Esophagus (tissue), 2 donors: Measurements from ENCODE around the gene CCL23. TPM values are rescaled to one million over a fixed set of nuclear protein-coding genes. Genes with fewer than 3 reads are reported as not detected.

Experiments used
- H3K27ac ChIP-seq, 2 donors: one replicate each; pipeline ENCODE4 v1.5.1; 2013; ENCODE audit warnings: low read depth in 2 of 2, mild to moderate bottlenecking in 2 of 2, inconsistent platforms in 1 of 2, low read length in 1 of 2, moderate library complexity in 1 of 2
- H3K27me3 ChIP-seq, 2 donors: one replicate each; pipeline ENCODE4 v1.6.1; 2013; ENCODE audit warnings: low read length in 2 of 2, control low read depth in 1 of 2, mild to moderate bottlenecking in 1 of 2; ENCODE audit not compliant: insufficient read depth in 2 of 2, control insufficient read depth in 1 of 2
- H3K36me3 ChIP-seq, 2 donors: one replicate each; pipeline ENCODE4 v1.6.1; 2013; ENCODE audit warnings: low read length in 1 of 2; ENCODE audit not compliant: control insufficient read depth in 2 of 2, insufficient read depth in 2 of 2
- H3K4me1 ChIP-seq, 2 donors: one replicate each; pipeline ENCODE4 v1.6.1; 2013; ENCODE audit warnings: low read length in 1 of 2; ENCODE audit not compliant: control insufficient read depth in 2 of 2, insufficient read depth in 2 of 2
- H3K4me3 ChIP-seq, 2 donors: one replicate each; pipeline ENCODE4 v1.5.1; 2013; ENCODE audit warnings: low read length in 2 of 2, mild to moderate bottlenecking in 2 of 2, low read depth in 1 of 2, moderate library complexity in 1 of 2
- H3K9me3 ChIP-seq, 2 donors: one replicate each; pipeline ENCODE4 v1.6.1; 2013; ENCODE audit warnings: mild to moderate bottlenecking in 2 of 2, low read depth in 1 of 2, low read length in 1 of 2, moderate library complexity in 1 of 2; ENCODE audit not compliant: control insufficient read depth in 2 of 2, insufficient read depth in 1 of 2
- WGBS, 2 donors: extraction: QIAGEN DNeasy Blood & Tissue Kit; methylation state at CpG; one replicate each; pipeline ENCODE4 v1.1.7; 2013; 5-methylcytosine and 5-hydroxymethylcytosine counted together
- polyA plus RNA-seq, 2 donors: library from polyadenylated mRNA; stranded (reverse); fragments of 200-250 nt; gene quantifications; one replicate each; pipeline ENCODE4 v1.2.3, GENCODE V29; 2013
- donor health status: healthy with polysubstance abuse.
- donor health status: Bipolar disorder and iron deficiency.

CCL23 gene
- polyA plus RNA-seq, 2 donors = 1.3 to 3.6 TPM

DNA sequence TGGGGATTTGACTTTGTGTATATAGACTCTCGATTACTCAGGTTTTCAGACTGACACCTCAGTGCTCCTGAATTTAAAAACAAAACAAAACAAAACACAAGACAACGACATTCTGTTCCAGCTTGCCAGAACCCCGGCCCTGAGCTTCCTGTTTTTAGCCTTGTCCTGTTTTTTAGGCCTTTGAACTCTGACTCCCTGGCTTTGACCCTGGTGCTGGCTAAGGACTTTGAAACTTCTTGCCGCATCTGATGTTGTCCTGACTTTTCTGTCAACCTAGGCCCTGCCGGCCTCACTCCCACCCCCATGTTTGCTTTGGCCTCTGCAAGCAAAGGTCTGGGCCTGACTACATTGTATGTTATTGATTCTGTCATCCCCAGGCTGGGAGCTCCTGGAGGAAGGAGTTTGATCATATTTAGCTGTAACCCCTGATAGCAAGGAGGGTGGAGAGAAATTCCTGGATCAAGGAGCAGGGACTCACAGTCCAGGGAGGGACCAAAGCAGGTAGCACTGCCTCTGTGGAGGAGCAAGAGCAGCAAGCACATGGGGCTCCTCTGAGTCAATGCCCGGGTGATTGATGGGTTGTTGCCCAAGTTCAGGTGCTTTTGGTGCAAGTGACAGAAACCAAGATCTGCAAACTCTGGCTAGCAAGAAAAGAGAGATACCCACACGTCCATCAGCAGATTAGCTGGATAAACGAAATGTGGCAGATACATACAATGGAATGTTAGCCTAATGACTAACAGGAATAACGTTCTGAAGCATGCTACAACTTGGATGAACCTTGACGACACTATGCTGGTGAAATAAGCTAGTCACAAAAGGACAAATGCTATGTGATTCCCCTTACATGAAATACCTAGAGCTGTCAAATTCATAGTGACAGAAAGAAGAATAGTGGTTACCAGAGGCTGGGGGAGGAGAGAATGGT, 44.2 kb downstream of the CCL23 start:
- no peaks in the 10 kb centered on the region for H3K4me1 ChIP-seq
- no peaks in the 10 kb centered on the region for H3K27me3 ChIP-seq
- no peak overlapping the region for H3K4me3 ChIP-seq
- no peaks in the 10 kb centered on the region for H3K36me3 ChIP-seq
- H3K27ac ChIP-seq = no peak overlapping the region
- no peaks in the 10 kb centered on the region for H3K9me3 ChIP-seq
- 35 to 46% methylated on average over 10 of the region's 10 CpGs for WGBS, 2 donors

DNA sequence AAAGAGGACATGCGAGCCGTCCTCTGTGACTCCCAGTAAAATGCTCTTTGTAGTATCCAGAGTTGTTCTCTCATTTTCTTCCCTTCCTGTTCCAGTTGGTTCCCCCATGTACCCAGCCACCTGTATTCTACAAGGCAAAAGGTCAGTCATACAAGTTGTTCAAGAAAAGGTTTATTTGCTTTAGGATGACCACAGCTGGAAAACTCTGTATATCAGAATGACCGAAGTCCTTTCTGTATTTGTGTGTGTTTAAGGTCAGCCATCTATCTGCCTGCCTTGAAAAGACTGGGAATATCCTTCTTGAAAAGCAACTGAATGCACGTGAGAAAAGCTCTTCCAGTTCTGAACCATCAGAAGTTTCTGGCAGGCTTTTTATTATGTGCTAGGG, 44.8 kb downstream of the CCL23 start:
- no peaks in the 10 kb centered on the region for H3K4me1 ChIP-seq
- 69 to 83% methylated on average over 4 of the region's 4 CpGs for WGBS, 2 donors
- H3K36me3 ChIP-seq = no peaks in the 10 kb centered on the region
- no peaks in the 10 kb centered on the region for H3K9me3 ChIP-seq
- H3K27me3 ChIP-seq = no peaks in the 10 kb centered on the region
- no peak overlapping the region for H3K27ac ChIP-seq
- H3K4me3 ChIP-seq = no peak overlapping the region

DNA sequence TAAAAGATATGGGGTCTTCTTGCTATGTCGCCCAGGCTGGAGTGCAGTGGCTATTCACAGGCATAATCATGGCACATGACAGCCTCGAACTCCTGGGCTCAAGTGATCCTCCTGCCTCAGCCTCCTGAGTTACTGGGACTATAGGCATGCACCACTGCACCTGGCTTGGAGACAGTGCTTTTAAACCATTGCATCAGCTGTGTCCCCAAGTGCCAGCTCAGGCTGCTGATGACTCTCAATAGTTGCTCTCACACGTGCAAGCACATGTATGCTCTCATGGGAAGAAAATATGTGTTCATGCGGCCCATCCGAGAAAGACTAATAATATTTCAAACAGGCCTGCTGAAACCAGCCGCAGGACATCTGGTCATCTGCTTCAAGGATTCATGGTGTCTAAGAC, 45.2 kb downstream of the CCL23 start:
- no peaks in the 10 kb centered on the region for H3K36me3 ChIP-seq
- 77 to 90% methylated on average over 6 of the region's 6 CpGs for WGBS, 2 donors
- H3K27me3 ChIP-seq = no peaks in the 10 kb centered on the region
- no peak overlapping the region for H3K4me3 ChIP-seq
- H3K27ac ChIP-seq = no peak overlapping the region
- no peaks in the 10 kb centered on the region for H3K9me3 ChIP-seq
- no peaks in the 10 kb centered on the region for H3K4me1 ChIP-seq

DNA sequence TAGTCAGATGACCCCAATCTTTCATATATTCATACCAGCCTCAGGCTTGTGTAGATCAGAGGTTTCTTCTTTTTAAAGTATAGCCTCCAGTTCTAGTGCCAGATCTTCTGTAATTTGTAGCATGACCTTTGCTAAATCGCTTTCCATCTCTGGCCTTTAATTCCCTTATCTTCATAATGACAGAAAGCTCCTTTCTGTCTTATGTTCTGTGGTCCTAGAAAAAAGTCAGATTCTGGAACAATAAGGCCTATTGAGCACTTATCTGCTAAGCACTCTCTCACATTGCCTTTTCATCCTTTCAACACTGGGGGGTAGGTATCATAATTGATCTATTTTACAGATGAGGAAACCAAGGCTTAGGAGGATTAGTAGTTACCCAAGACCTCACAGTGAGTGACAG, 45.7 kb downstream of the CCL23 start:
- 83 to 96% methylated on average over 1 of the region's 1 CpG for WGBS, 2 donors
- no peaks in the 10 kb centered on the region for H3K4me1 ChIP-seq
- no peak overlapping the region for H3K27ac ChIP-seq

DNA sequence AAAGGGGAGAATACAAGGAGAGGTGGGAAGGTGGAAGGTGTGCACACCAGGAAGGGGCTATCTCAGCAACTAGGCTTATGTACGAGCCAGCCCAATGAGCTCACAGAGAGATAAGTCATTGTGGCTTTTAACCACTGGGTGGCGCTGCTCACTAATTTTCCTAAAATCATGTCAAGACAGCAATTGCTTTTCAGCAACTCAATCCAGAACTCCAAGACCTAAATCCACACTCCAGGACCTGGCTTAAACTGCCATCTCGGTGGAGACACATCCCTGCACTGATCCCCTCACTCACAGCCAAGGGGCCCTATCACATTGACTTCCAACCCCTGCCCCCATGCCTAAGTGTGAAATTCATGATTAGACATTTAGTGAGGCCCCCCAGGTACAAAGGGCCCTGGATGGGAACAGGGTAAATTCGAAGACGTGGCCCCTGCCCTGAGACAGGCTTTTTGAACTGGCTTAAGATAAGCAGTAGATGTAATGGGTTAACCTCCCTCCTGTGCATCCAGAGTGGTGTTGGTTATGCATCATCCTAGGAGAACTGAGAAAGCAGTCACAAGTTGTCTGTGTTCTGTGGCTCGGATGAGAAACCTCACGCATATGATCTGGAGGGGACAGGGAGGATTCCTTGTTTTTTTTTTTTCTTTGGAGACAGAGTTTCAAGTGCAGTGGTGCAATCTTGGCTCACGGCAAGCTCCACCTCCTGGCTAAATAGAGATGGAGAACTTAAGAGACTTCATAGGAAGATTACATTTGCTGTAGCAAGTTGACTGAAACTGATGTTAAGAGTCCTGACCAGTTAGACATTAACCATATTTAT, 48.0 kb downstream of the CCL23 start:
- Histone ChIP-seq H3K36me3 (no peaks in the 10 kb centered on the region), H3K27ac (no peak overlapping the region), H3K4me1 (no peaks in the 10 kb centered on the region), H3K9me3 (no peaks in the 10 kb centered on the region), H3K4me3 (no peak overlapping the region), H3K27me3 (no peaks in the 10 kb centered on the region)
- WGBS, 2 donors = 34 to 38% methylated on average over 8 of the region's 8 CpGs

More for the DNA sequence above, 45.7 kb downstream of the CCL23 start:
- no peak overlapping the region for H3K4me3 ChIP-seq
- H3K36me3 ChIP-seq = no peaks in the 10 kb centered on the region
- no peaks in the 10 kb centered on the region for H3K9me3 ChIP-seq
- no peaks in the 10 kb centered on the region for H3K27me3 ChIP-seq

DNA sequence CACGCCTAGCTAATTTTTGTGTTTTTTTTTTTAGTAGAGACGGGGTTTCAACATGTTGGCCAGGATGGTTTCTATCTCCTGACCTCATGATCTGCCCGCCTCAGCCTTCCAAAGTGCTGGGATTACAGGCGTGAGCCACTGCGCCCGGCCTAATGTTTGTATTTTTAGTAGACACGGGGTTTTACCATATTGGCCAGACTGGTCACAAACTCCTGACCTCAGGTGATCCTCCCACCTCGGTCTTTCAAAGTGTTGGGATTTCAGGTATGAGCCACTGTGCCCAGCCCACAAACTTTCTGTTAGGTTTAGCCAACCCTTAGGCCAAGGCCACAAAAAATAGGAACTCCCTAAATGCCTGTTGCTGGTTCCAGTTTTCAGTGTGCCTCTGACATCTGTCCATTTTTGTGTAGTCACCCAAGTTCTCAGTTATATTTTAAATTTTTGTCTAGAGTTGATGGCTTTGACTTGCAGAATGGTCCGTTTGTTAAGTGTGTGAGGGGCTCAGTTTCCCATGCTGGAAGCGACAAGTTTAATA, 49.2 kb downstream of the CCL23 start:
- WGBS, 2 donors = 77 to 85% methylated on average over 10 of the region's 10 CpGs
- Histone ChIP-seq H3K27me3 (no peaks in the 10 kb centered on the region), H3K27ac (no peak overlapping the region), H3K4me3 (no peak overlapping the region), H3K36me3 (no peaks in the 10 kb centered on the region), H3K9me3 (no peaks in the 10 kb centered on the region), H3K4me1 (no peaks in the 10 kb centered on the region)

DNA sequence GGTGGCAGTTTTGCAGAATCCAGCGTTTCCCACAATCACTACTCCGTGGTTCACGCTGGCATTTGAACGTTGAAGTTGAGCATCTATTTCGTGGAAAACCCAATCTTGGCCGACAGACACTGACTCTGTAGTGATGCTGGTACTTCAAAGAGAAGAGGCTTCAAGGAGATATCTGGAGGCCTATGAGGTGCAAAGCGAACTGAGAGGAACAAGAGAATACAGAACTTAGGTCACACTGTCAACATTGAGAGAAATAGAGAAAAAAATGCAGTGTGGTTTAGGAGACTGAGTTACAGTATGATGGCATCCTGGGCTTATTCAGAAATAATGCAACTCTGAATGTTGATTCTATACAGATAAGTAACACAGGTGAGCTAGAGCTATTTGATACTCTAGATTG, 52.5 kb downstream of the CCL23 start:
- H3K4me1 ChIP-seq = no peaks in the 10 kb centered on the region
- no peaks in the 10 kb centered on the region for H3K36me3 ChIP-seq
- H3K9me3 ChIP-seq = no peaks in the 10 kb centered on the region
- no peak overlapping the region for H3K27ac ChIP-seq
- 89% methylated on average over 7 of the region's 7 CpGs for WGBS, 2 donors
- no peak overlapping the region for H3K4me3 ChIP-seq
- H3K27me3 ChIP-seq = no peaks in the 10 kb centered on the region

DNA sequence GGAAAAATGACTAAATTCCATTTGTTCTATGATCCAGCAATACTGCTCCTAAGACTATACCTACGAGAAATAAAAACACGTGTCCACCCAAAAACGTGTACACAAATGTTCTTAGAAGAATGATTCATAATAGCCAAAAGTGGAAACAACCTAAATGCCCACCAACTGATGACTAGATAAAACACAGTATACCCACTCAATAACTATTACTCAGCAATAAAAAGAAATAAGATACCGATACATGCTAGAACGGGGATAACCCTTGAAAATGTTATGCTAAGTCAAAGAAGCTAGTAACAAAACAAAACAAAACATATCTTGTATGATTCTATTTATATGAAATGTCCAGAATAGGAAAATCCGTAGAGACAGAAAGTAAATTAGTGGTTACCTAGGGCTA, 54.1 kb downstream of the CCL23 start:
- 71 to 80% methylated on average over 6 of the region's 6 CpGs for WGBS, 2 donors
- Histone ChIP-seq H3K36me3 (no peaks in the 10 kb centered on the region), H3K27ac (no peak overlapping the region), H3K4me1 (no peaks in the 10 kb centered on the region), H3K27me3 (no peaks in the 10 kb centered on the region), H3K9me3 (no peaks in the 10 kb centered on the region), H3K4me3 (no peak overlapping the region)
